ENCODE results near the gene USPL1.

GRCh38 chr13:30664689-30665275 is 47.1 kb downstream of the USPL1 start:
- TF ChIP-seq CTCF (IDR thresholded peaks at IDR 0.05) (no peak), POLR2A (IDR thresholded peaks at IDR 0.05) (no peak)

Data from tibial nerve (tissue), 3 donors.